Effector memory CD8-positive, alpha-beta T cell (primary cell): Measurements from ENCODE around the gene TGIF2LX.
"Not testable (repeated sequence)": the region's sequence is repeated elsewhere in the genome, so short reads cannot be mapped to it uniquely, and the experiment has no call there.

Source experiments
- ATAC-seq: fragments of 150-1000 bp; cut with Tn5 transposase; replicated peaks from 2 replicates; pipeline ENCODE4 v1.10.0; 2021; ENCODE audit warnings: mild to moderate bottlenecking, moderate library complexity
- DNase-seq, 3 experiments: peaks; one replicate each; pipeline ENCODE4 v3.0.0; 2021
- H3K27ac Mint-ChIP-seq, 2 donors: one replicate each; pipeline ENCODE4 v1.8.0; 2022; ENCODE audit warnings: mild to moderate bottlenecking in 2 of 2, mixed read lengths in 2 of 2, moderate library complexity in 2 of 2
- H3K27me3 Mint-ChIP-seq, 2 donors: one replicate each; pipeline ENCODE4 v1.8.0; 2022; ENCODE audit warnings: mixed read lengths in 2 of 2
- H3K36me3 Mint-ChIP-seq: one replicate; pipeline ENCODE4 v1.8.0; 2022; ENCODE audit warnings: mild to moderate bottlenecking, moderate library complexity, mixed read lengths; ENCODE audit not compliant: insufficient read depth
- H3K4me1 Mint-ChIP-seq, 2 donors: one replicate each; pipeline ENCODE4 v1.8.0; 2022; ENCODE audit warnings: low read depth in 2 of 2, mixed read lengths in 2 of 2
- H3K4me3 Mint-ChIP-seq, 2 donors: one replicate each; pipeline ENCODE4 v1.8.0; 2022; ENCODE audit warnings: mild to moderate bottlenecking in 2 of 2, mixed read lengths in 2 of 2, moderate library complexity in 2 of 2
- H3K9me3 Mint-ChIP-seq, 2 donors: one replicate each; pipeline ENCODE4 v1.8.0; 2022; ENCODE audit warnings: mixed read lengths in 2 of 2
- total RNA-seq, 9 experiments: gene quantifications; one replicate each; lab custom pipeline; 2026; lab: John Stamatoyannopoulos, UW

The TGIF2LX gene
- 0 reads per million in 9 experiments for total RNA-seq

- DNase-seq, H3K36me3 Mint-ChIP-seq, ATAC-seq, H3K27me3 Mint-ChIP-seq, H3K27ac Mint-ChIP-seq, H3K4me1 Mint-ChIP-seq, H3K9me3 Mint-ChIP-seq, H3K4me3 Mint-ChIP-seq: not testable (repeated sequence)
Measured at GRCh38 chrX:89921665-89922064, at the start of gene TGIF2LX. TGIF2LX (plus strand) TSS chrX:89921908; CDS start chrX:89922086, 178 bp downstream.

GRCh38 chrX:89922338-89922934, 728 bp downstream of the TGIF2LX start:
- not testable (repeated sequence) for H3K36me3 Mint-ChIP-seq, H3K27ac Mint-ChIP-seq, DNase-seq, H3K9me3 Mint-ChIP-seq, H3K4me3 Mint-ChIP-seq, H3K4me1 Mint-ChIP-seq, ATAC-seq, H3K27me3 Mint-ChIP-seq

GRCh38 chrX:89943077-89943476, 21.4 kb downstream of the TGIF2LX start:
- not testable (repeated sequence) for H3K36me3 Mint-ChIP-seq, H3K27ac Mint-ChIP-seq, ATAC-seq, DNase-seq, H3K4me3 Mint-ChIP-seq, H3K4me1 Mint-ChIP-seq, H3K27me3 Mint-ChIP-seq, H3K9me3 Mint-ChIP-seq

GRCh38 chrX:89965588-89965987, 43.9 kb downstream of the TGIF2LX start:
- not testable (repeated sequence) for H3K4me1 Mint-ChIP-seq, H3K27ac Mint-ChIP-seq, H3K9me3 Mint-ChIP-seq, H3K36me3 Mint-ChIP-seq, ATAC-seq, H3K27me3 Mint-ChIP-seq, H3K4me3 Mint-ChIP-seq, DNase-seq
